Activated T-cell treated with anti-CD3 and anti-CD28 coated beads for 4 hours (primary cell): Measurements from ENCODE around the gene BHLHA15.

ENCODE experiments used
- DNase-seq: peaks from one replicate; pipeline ENCODE4 v3.0.0-alpha.2; 2020

BHLHA15 gene

GRCh38 chr7:98250789-98251188 is 39.5 kb downstream of the BHLHA15 start:
- DNase-seq: peak; percentile 17

- DNase-seq: peak; percentile 4
Measured at GRCh38 chr7:98251231-98251600, 40.0 kb downstream of the BHLHA15 start.

- DNase-seq: peak; percentile 64
Measured at GRCh38 chr7:98251601-98252424, 40.6 kb downstream of the BHLHA15 start, which contains the start of gene TECPR1. Gene TECPR1 (minus strand): TSS chr7:98252232. CDS start chr7:98246146, 6,086 bp downstream.

GRCh38 chr7:98252425-98253054 is 41.3 kb downstream of the BHLHA15 start:
- no peak for DNase-seq

- DNase-seq: no peak
Measured at GRCh38 chr7:98254516-98254915, 43.3 kb downstream of the BHLHA15 start.

GRCh38 chr7:98254951-98255610 is 43.8 kb downstream of the BHLHA15 start:
- no peak for DNase-seq

- no peak for DNase-seq
Measured at GRCh38 chr7:98256431-98256830, 45.2 kb downstream of the BHLHA15 start.

GRCh38 chr7:98257701-98258100 is 46.5 kb downstream of the BHLHA15 start:
- DNase-seq: no peak
